Activated naive CD8-positive, alpha-beta T cell treated with anti-CD3 and anti-CD28 coated beads, Interleukin-2, amount 50 U/mL, for 24 hours (primary cell): ENCODE results near the gene GNG11.

ENCODE experiments used
- ATAC-seq: fragments of 150-1000 bp; cut with Tn5 transposase; one replicate; pipeline ENCODE4 v1.10.0; 2021
- DNase-seq: peaks from one replicate; pipeline ENCODE4 v3.0.0; 2021
- H3K27ac Mint-ChIP-seq: one replicate; pipeline ENCODE4 v1.8.0; 2021; ENCODE audit warnings: mild to moderate bottlenecking, mixed read lengths
- H3K27me3 Mint-ChIP-seq: one replicate; pipeline ENCODE4 v1.8.0; 2021; ENCODE audit warnings: mixed read lengths
- H3K36me3 Mint-ChIP-seq: one replicate; pipeline ENCODE4 v1.8.0; 2021; ENCODE audit warnings: low read depth, mixed read lengths
- H3K4me1 Mint-ChIP-seq: one replicate; pipeline ENCODE4 v1.8.0; 2021; ENCODE audit warnings: mixed read lengths
- H3K4me3 Mint-ChIP-seq: one replicate; pipeline ENCODE4 v1.8.0; 2021; ENCODE audit warnings: mild to moderate bottlenecking, moderate library complexity, mixed read lengths
- H3K9me3 Mint-ChIP-seq: one replicate; pipeline ENCODE4 v1.8.0; 2021; ENCODE audit warnings: mixed read lengths

The GNG11 gene

GRCh38 chr7:93948106-93948505 lies 26.6 kb downstream of the GNG11 start:
- ATAC-seq (no peak), DNase-seq (no peak)
- Mint-ChIP-seq H3K27ac (no peak overlapping the region), H3K36me3 (no peaks in the 10 kb centered on the region), H3K4me3 (no peak overlapping the region), H3K4me1 (no peaks in the 10 kb centered on the region), H3K27me3 (peaks cover 2% of the 10 kb centered on the region), H3K9me3 (no peaks in the 10 kb centered on the region)

- DNase-seq = no peak
- no peak overlapping the region for H3K27ac Mint-ChIP-seq
- peaks cover 2% of the 10 kb centered on the region for H3K27me3 Mint-ChIP-seq
- no peaks in the 10 kb centered on the region for H3K9me3 Mint-ChIP-seq
- no peak overlapping the region for H3K4me3 Mint-ChIP-seq
- no peaks in the 10 kb centered on the region for H3K36me3 Mint-ChIP-seq
- ATAC-seq = no peak
- H3K4me1 Mint-ChIP-seq = no peaks in the 10 kb centered on the region
These were observed 27.3 kb downstream of the GNG11 start for GRCh38 chr7:93948873-93949272.

- H3K9me3 Mint-ChIP-seq = no peaks in the 10 kb centered on the region
- H3K27me3 Mint-ChIP-seq = peaks cover 2% of the 10 kb centered on the region
- H3K4me1 Mint-ChIP-seq = no peaks in the 10 kb centered on the region
- H3K36me3 Mint-ChIP-seq = no peaks in the 10 kb centered on the region
- no peak for ATAC-seq
- no peak overlapping the region for H3K27ac Mint-ChIP-seq
- no peak for DNase-seq
- H3K4me3 Mint-ChIP-seq = no peak overlapping the region
These were observed 27.9 kb downstream of the GNG11 start for GRCh38 chr7:93949423-93949822.

GRCh38 chr7:93955304-93955703 lies 33.8 kb downstream of the GNG11 start:
- no peak for ATAC-seq
- no peak for DNase-seq
- Mint-ChIP-seq H3K9me3 (no peaks in the 10 kb centered on the region), H3K36me3 (no peaks in the 10 kb centered on the region), H3K27me3 (no peaks in the 10 kb centered on the region), H3K27ac (no peak overlapping the region), H3K4me3 (no peak overlapping the region), H3K4me1 (no peaks in the 10 kb centered on the region)

GRCh38 chr7:93957767-93958166 lies 36.2 kb downstream of the GNG11 start:
- Mint-ChIP-seq H3K36me3 (no peaks in the 10 kb centered on the region), H3K4me3 (no peak overlapping the region), H3K4me1 (no peaks in the 10 kb centered on the region), H3K27ac (no peak overlapping the region), H3K27me3 (no peaks in the 10 kb centered on the region), H3K9me3 (no peaks in the 10 kb centered on the region)
- no peak for DNase-seq
- ATAC-seq = no peak

GRCh38 chr7:93958216-93958615 lies 36.7 kb downstream of the GNG11 start:
- no peak for ATAC-seq
- H3K4me3 Mint-ChIP-seq = no peak overlapping the region
- H3K4me1 Mint-ChIP-seq = no peaks in the 10 kb centered on the region
- H3K27ac Mint-ChIP-seq = no peak overlapping the region
- no peaks in the 10 kb centered on the region for H3K36me3 Mint-ChIP-seq
- no peaks in the 10 kb centered on the region for H3K27me3 Mint-ChIP-seq
- no peaks in the 10 kb centered on the region for H3K9me3 Mint-ChIP-seq
- DNase-seq = no peak

GRCh38 chr7:93958651-93959050 lies 37.1 kb downstream of the GNG11 start:
- no peaks in the 10 kb centered on the region for H3K36me3 Mint-ChIP-seq
- H3K4me3 Mint-ChIP-seq = no peak overlapping the region
- no peaks in the 10 kb centered on the region for H3K27me3 Mint-ChIP-seq
- H3K4me1 Mint-ChIP-seq = no peaks in the 10 kb centered on the region
- ATAC-seq (no peak), DNase-seq (no peak)
- no peak overlapping the region for H3K27ac Mint-ChIP-seq
- H3K9me3 Mint-ChIP-seq = no peaks in the 10 kb centered on the region

- DNase-seq = no peak
- no peak overlapping the region for H3K27ac Mint-ChIP-seq
- H3K9me3 Mint-ChIP-seq = no peaks in the 10 kb centered on the region
- no peak for ATAC-seq
- no peaks in the 10 kb centered on the region for H3K36me3 Mint-ChIP-seq
- no peaks in the 10 kb centered on the region for H3K4me1 Mint-ChIP-seq
- H3K27me3 Mint-ChIP-seq = no peaks in the 10 kb centered on the region
- no peak overlapping the region for H3K4me3 Mint-ChIP-seq
These were observed 39.5 kb downstream of the GNG11 start for GRCh38 chr7:93960986-93961385.

GRCh38 chr7:93964262-93964661 lies 42.7 kb downstream of the GNG11 start:
- H3K9me3 Mint-ChIP-seq = no peaks in the 10 kb centered on the region
- no peak overlapping the region for H3K27ac Mint-ChIP-seq
- H3K4me3 Mint-ChIP-seq = no peak overlapping the region
- ATAC-seq (no peak), DNase-seq (no peak)
- no peaks in the 10 kb centered on the region for H3K4me1 Mint-ChIP-seq
- H3K36me3 Mint-ChIP-seq = no peaks in the 10 kb centered on the region
- H3K27me3 Mint-ChIP-seq = no peaks in the 10 kb centered on the region

- no peak for DNase-seq
- no peak for ATAC-seq
- no peak overlapping the region for H3K27ac Mint-ChIP-seq
- H3K9me3 Mint-ChIP-seq = no peaks in the 10 kb centered on the region
- no peaks in the 10 kb centered on the region for H3K36me3 Mint-ChIP-seq
- H3K4me1 Mint-ChIP-seq = no peaks in the 10 kb centered on the region
- H3K27me3 Mint-ChIP-seq = no peaks in the 10 kb centered on the region
- H3K4me3 Mint-ChIP-seq = no peak overlapping the region
These were observed 43.3 kb downstream of the GNG11 start for GRCh38 chr7:93964813-93965212.

- H3K27me3 Mint-ChIP-seq = no peaks in the 10 kb centered on the region
- H3K4me1 Mint-ChIP-seq = no peaks in the 10 kb centered on the region
- H3K27ac Mint-ChIP-seq = no peak overlapping the region
- no peaks in the 10 kb centered on the region for H3K36me3 Mint-ChIP-seq
- DNase-seq (no peak), ATAC-seq (no peak)
- H3K4me3 Mint-ChIP-seq = no peak overlapping the region
- H3K9me3 Mint-ChIP-seq = no peaks in the 10 kb centered on the region
These were observed 47.5 kb downstream of the GNG11 start for GRCh38 chr7:93968911-93969620.

GRCh38 chr7:93972029-93972725 lies 50.6 kb downstream of the GNG11 start:
- ATAC-seq (no peak), DNase-seq (no peak)
- Mint-ChIP-seq H3K9me3 (no peaks in the 10 kb centered on the region), H3K27me3 (no peaks in the 10 kb centered on the region), H3K36me3 (no peaks in the 10 kb centered on the region), H3K4me3 (no peak overlapping the region), H3K4me1 (no peaks in the 10 kb centered on the region), H3K27ac (no peak overlapping the region)

- Mint-ChIP-seq H3K27me3 (no peaks in the 10 kb centered on the region), H3K9me3 (no peaks in the 10 kb centered on the region), H3K4me1 (no peaks in the 10 kb centered on the region), H3K4me3 (no peak overlapping the region), H3K27ac (no peak overlapping the region), H3K36me3 (no peaks in the 10 kb centered on the region)
- no peak for DNase-seq
- no peak for ATAC-seq
These were observed 51.6 kb downstream of the GNG11 start for GRCh38 chr7:93973134-93973533.

- Mint-ChIP-seq H3K36me3 (no peaks in the 10 kb centered on the region), H3K9me3 (no peaks in the 10 kb centered on the region), H3K4me3 (no peak overlapping the region), H3K4me1 (no peaks in the 10 kb centered on the region), H3K27ac (no peak overlapping the region), H3K27me3 (no peaks in the 10 kb centered on the region)
- ATAC-seq = no peak
- no peak for DNase-seq
These were observed 55.8 kb downstream of the GNG11 start for GRCh38 chr7:93977211-93977950.
